ENCODE results near the gene TBC1D13. TPM values are rescaled to one million over a fixed set of nuclear protein-coding genes. Genes with fewer than 3 reads are reported as not detected.

The TBC1D13 gene
- polyA plus RNA-seq, 1 donor from 2014 or later = 30.7 TPM

GRCh38 chr9:128800061-128800460 is 13.0 kb downstream of the TBC1D13 start:
- no peaks in the 10 kb centered on the region for H3K27me3 Mint-ChIP-seq

GRCh38 chr9:128802482-128802881 is 15.4 kb downstream of the TBC1D13 start:
- Mint-ChIP-seq H3K9me3 (no peaks in the 10 kb centered on the region), H3K4me1 (peaks cover 0 to 1% (median 0%) of the 10 kb centered on the region in 3 donors), H3K4me3 (no peak overlapping the region), H3K27me3 (no peaks in the 10 kb centered on the region), H3K36me3 (peaks cover 9% of the 10 kb centered on the region), H3K27ac (no peak overlapping the region)

More at GRCh38 chr9:128800061-128800460, 13.0 kb downstream of the TBC1D13 start:
- Mint-ChIP-seq H3K9me3 (no peaks in the 10 kb centered on the region), H3K27ac (peak overlapping the region in 1 of 3 donors; percentile 39), H3K4me1 (peaks cover 0 to 1% (median 0%) of the 10 kb centered on the region in 3 donors), H3K4me3 (no peak overlapping the region), H3K36me3 (peaks cover 9% of the 10 kb centered on the region)

GRCh38 chr9:128805661-128806060 is 18.6 kb downstream of the TBC1D13 start:
- peaks cover 2% of the 10 kb centered on the region for H3K36me3 Mint-ChIP-seq
- no peak overlapping the region for H3K27ac Mint-ChIP-seq
- H3K27me3 Mint-ChIP-seq = no peaks in the 10 kb centered on the region
- H3K4me3 Mint-ChIP-seq = no peak overlapping the region
- H3K9me3 Mint-ChIP-seq = no peaks in the 10 kb centered on the region
- no peaks in the 10 kb centered on the region for H3K4me1 Mint-ChIP-seq

- Mint-ChIP-seq H3K27me3 (no peaks in the 10 kb centered on the region), H3K27ac (no peak overlapping the region)
Observed at GRCh38 chr9:128807827-128808226, 20.8 kb downstream of the TBC1D13 start.

GRCh38 chr9:128808543-128808942 is 21.5 kb downstream of the TBC1D13 start:
- Mint-ChIP-seq H3K4me3 (no peak overlapping the region), H3K27ac (no peak overlapping the region)

More at GRCh38 chr9:128807827-128808226, 20.8 kb downstream of the TBC1D13 start:
- no peak overlapping the region for H3K4me3 Mint-ChIP-seq
- peaks cover 0 to 3% (median 0%) of the 10 kb centered on the region in 3 donors for H3K4me1 Mint-ChIP-seq
- peaks cover 2% of the 10 kb centered on the region for H3K36me3 Mint-ChIP-seq
- H3K9me3 Mint-ChIP-seq = no peaks in the 10 kb centered on the region

GRCh38 chr9:128809036-128809599 is 22.1 kb downstream of the TBC1D13 start:
- Mint-ChIP-seq H3K36me3 (no peaks in the 10 kb centered on the region), H3K27me3 (no peaks in the 10 kb centered on the region), H3K27ac (no peak overlapping the region), H3K9me3 (no peaks in the 10 kb centered on the region), H3K4me3 (no peak overlapping the region), H3K4me1 (peaks cover 0 to 3% (median 0%) of the 10 kb centered on the region in 3 donors)

More at GRCh38 chr9:128808543-128808942, 21.5 kb downstream of the TBC1D13 start:
- H3K36me3 Mint-ChIP-seq = no peaks in the 10 kb centered on the region
- peaks cover 0 to 3% (median 0%) of the 10 kb centered on the region in 3 donors for H3K4me1 Mint-ChIP-seq
- H3K9me3 Mint-ChIP-seq = no peaks in the 10 kb centered on the region
- H3K27me3 Mint-ChIP-seq = no peaks in the 10 kb centered on the region

- H3K27me3 Mint-ChIP-seq = no peaks in the 10 kb centered on the region
- no peak overlapping the region for H3K27ac Mint-ChIP-seq
- no peaks in the 10 kb centered on the region for H3K9me3 Mint-ChIP-seq
- peaks cover 0 to 3% (median 0%) of the 10 kb centered on the region in 3 donors for H3K4me1 Mint-ChIP-seq
- no peaks in the 10 kb centered on the region for H3K36me3 Mint-ChIP-seq
- H3K4me3 Mint-ChIP-seq = no peak overlapping the region
Observed at GRCh38 chr9:128809831-128810230, 22.8 kb downstream of the TBC1D13 start.

- Mint-ChIP-seq H3K36me3 (no peaks in the 10 kb centered on the region), H3K27ac (no peak overlapping the region), H3K4me1 (peaks cover 0 to 3% (median 0%) of the 10 kb centered on the region in 3 donors), H3K4me3 (no peak overlapping the region), H3K9me3 (no peaks in the 10 kb centered on the region), H3K27me3 (no peaks in the 10 kb centered on the region)
Observed at GRCh38 chr9:128810873-128811272, 23.8 kb downstream of the TBC1D13 start.

GRCh38 chr9:128818099-128818838 is 31.2 kb downstream of the TBC1D13 start, which contains the start of gene ENDOG:
ENDOG (plus strand) TSS chr9:128818500; CDS start chr9:128818685, 185 bp downstream.
- no peaks in the 10 kb centered on the region for H3K36me3 Mint-ChIP-seq
- H3K4me1 Mint-ChIP-seq = peaks cover 6 to 9% (median 8%) of the 10 kb centered on the region in 3 donors
- no peaks in the 10 kb centered on the region for H3K27me3 Mint-ChIP-seq
- peak within 1 kb of the TSS; percentile 82 to 96 (median 94) for H3K4me3 Mint-ChIP-seq
- H3K9me3 Mint-ChIP-seq = peaks cover 0 to 2% (median 0%) of the 10 kb centered on the region in 3 donors
- H3K27ac Mint-ChIP-seq = peak within 1 kb of the TSS; percentile 94 to 98 (median 97)

GRCh38 chr9:128818839-128819715 is 32.0 kb downstream of the TBC1D13 start:
- Mint-ChIP-seq H3K4me1 (peaks cover 6 to 9% (median 8%) of the 10 kb centered on the region in 3 donors), H3K4me3 (peak overlapping the region; percentile 82 to 96 (median 94)), H3K9me3 (peaks cover 0 to 2% (median 0%) of the 10 kb centered on the region in 3 donors), H3K27me3 (no peaks in the 10 kb centered on the region), H3K36me3 (no peaks in the 10 kb centered on the region), H3K27ac (peak overlapping the region in 2 of 3 donors; percentile 31 to 94)

- peaks cover 6 to 9% (median 8%) of the 10 kb centered on the region in 3 donors for H3K4me1 Mint-ChIP-seq
- peak overlapping the region in 2 of 3 donors; percentile 31 to 94 for H3K27ac Mint-ChIP-seq
Observed at GRCh38 chr9:128819716-128820664, 32.9 kb downstream of the TBC1D13 start.

GRCh38 chr9:128820665-128821583 is 33.9 kb downstream of the TBC1D13 start:
- Mint-ChIP-seq H3K27ac (peak overlapping the region in 1 of 3 donors; percentile 59), H3K4me1 (peaks cover 6 to 9% (median 8%) of the 10 kb centered on the region in 3 donors), H3K36me3 (no peaks in the 10 kb centered on the region), H3K9me3 (peaks cover 0 to 2% (median 0%) of the 10 kb centered on the region in 3 donors), H3K4me3 (peak overlapping the region in 2 of 4 donors; percentile 63 to 82), H3K27me3 (no peaks in the 10 kb centered on the region)

More at GRCh38 chr9:128819716-128820664, 32.9 kb downstream of the TBC1D13 start:
- Mint-ChIP-seq H3K4me3 (peak overlapping the region; percentile 43 to 96 (median 79)), H3K36me3 (no peaks in the 10 kb centered on the region), H3K9me3 (peaks cover 0 to 2% (median 0%) of the 10 kb centered on the region in 3 donors), H3K27me3 (no peaks in the 10 kb centered on the region)

All from IgD-negative memory B cell (primary cell).